Activated naive CD4-positive, alpha-beta T cell treated with anti-CD3 and anti-CD28 coated beads, Interleukin-2, amount 50 U/mL, for 24 hours (primary cell): Measurements from ENCODE around the gene NDC80.

Experiments used
- H3K27ac Mint-ChIP-seq: one replicate; pipeline ENCODE4 v1.8.0; 2021; ENCODE audit warnings: mild to moderate bottlenecking, mixed read lengths
- H3K27me3 Mint-ChIP-seq: one replicate; pipeline ENCODE4 v1.8.0; 2021; ENCODE audit warnings: mixed read lengths
- H3K36me3 Mint-ChIP-seq: one replicate; pipeline ENCODE4 v1.8.0; 2021; ENCODE audit warnings: mixed read lengths
- H3K4me1 Mint-ChIP-seq: one replicate; pipeline ENCODE4 v1.8.0; 2021; ENCODE audit warnings: mixed read lengths
- H3K4me3 Mint-ChIP-seq: one replicate; pipeline ENCODE4 v1.8.0; 2021; ENCODE audit warnings: mild to moderate bottlenecking, mixed read lengths
- H3K9me3 Mint-ChIP-seq: one replicate; pipeline ENCODE4 v1.8.0; 2021; ENCODE audit warnings: mixed read lengths

NDC80 gene

GRCh38 chr18:2662990-2663389 is 91.6 kb downstream of the NDC80 start:
- peak overlapping the region; percentile 89 for H3K27ac Mint-ChIP-seq
- H3K4me1 Mint-ChIP-seq: peaks cover 74% of the 10 kb centered on the region
- peaks cover 27% of the 10 kb centered on the region for H3K36me3 Mint-ChIP-seq
- no peaks in the 10 kb centered on the region for H3K9me3 Mint-ChIP-seq
- H3K27me3 Mint-ChIP-seq: no peaks in the 10 kb centered on the region
- peak overlapping the region; percentile 76 for H3K4me3 Mint-ChIP-seq
